ENCODE data around the gene ZBTB16. TPM values are rescaled to one million over a fixed set of nuclear protein-coding genes. Genes with fewer than 3 reads are reported as not detected.

ZBTB16 gene
- polyA plus RNA-seq, 3 donors = 4.1 to 12.3 (median 8.3) TPM

GRCh38 chr11:114057147-114057546, 2.4 kb upstream of the ZBTB16 start:
- DNase-seq = no peak
- H3K36me3 ChIP-seq (replicated peaks in 1 of 2; ENCODE audit: control insufficient read depth in 1 of 2, insufficient read depth in 2 of 2, low read length in 2 of 2) = no peaks in the 10 kb centered on the region
- Mint-ChIP-seq H3K4me1 (peaks cover 19% of the 10 kb centered on the region), H3K27ac (no peak overlapping the region), H3K36me3 (no peaks in the 10 kb centered on the region), H3K27me3 (ENCODE audit: low read depth in 3 of 3) (peaks cover 22 to 49% (median 44%) of the 10 kb centered on the region in 3 donors), H3K4me3 (peak overlapping the region in 1 of 2 donors; percentile 78), H3K9me3 (peaks cover 0 to 14% (median 0%) of the 10 kb centered on the region in 7 donors)
- peaks cover 5% of the 10 kb centered on the region for H3K79me2 ChIP-seq (ENCODE audit: insufficient read depth, low read length)
- H3K9me3 ChIP-seq (replicated peaks in 1 of 2; ENCODE audit: control insufficient read depth in 1 of 2, insufficient read depth in 1 of 2, low read length in 2 of 2) = no peaks in the 10 kb centered on the region
- H3K27ac ChIP-seq (ENCODE audit: low read depth in 1 of 2, low read length in 2 of 2) = no peak overlapping the region
- no peak for TF ChIP-seq CTCF (IDR thresholded peaks at IDR 0.05)
- H3K4me2 ChIP-seq (replicated peaks; ENCODE audit: extremely low read depth, low read length, poor library complexity, severe bottlenecking) = no peak overlapping the region
- intact Hi-C loops (cut with micrococcal nuclease) = no loop called here
- H4K20me1 ChIP-seq (ENCODE audit: insufficient read depth, low read length) = peaks cover 9% of the 10 kb centered on the region
- 0% methylated on average over 1 of the region's 7 CpGs for WGBS (ENCODE audit: insufficient coverage)
- peaks cover 18 to 19% of the 10 kb centered on the region in 2 donors for H3K4me1 ChIP-seq (ENCODE audit: control insufficient read depth in 1 of 2, insufficient read depth in 2 of 2, low read length in 2 of 2)
- H2AFZ ChIP-seq (ENCODE audit: insufficient read depth, low read depth, low read length, poor library complexity, severe bottlenecking) = no peak overlapping the region
- no peak overlapping the region for H3K4me3 ChIP-seq (replicated peaks in 1 of 3; ENCODE audit: low read depth in 2 of 3, low read length in 3 of 3)
- peaks cover 8 to 35% of the 10 kb centered on the region in 2 donors for H3K27me3 ChIP-seq (ENCODE audit: control insufficient read depth in 2 of 2, insufficient read depth in 2 of 2, low read length in 2 of 2)
- H3K9ac ChIP-seq (ENCODE audit: insufficient read depth, low read length, poor library complexity, severe bottlenecking) = no peak overlapping the region

- Mint-ChIP-seq H3K4me3 (peak overlapping the region in 1 of 2 donors; percentile 78), H3K36me3 (no peaks in the 10 kb centered on the region)
These were observed 1.9 kb upstream of the ZBTB16 start for GRCh38 chr11:114057605-114058004.

More at GRCh38 chr11:114057605-114058004, 1.9 kb upstream of the ZBTB16 start:
- Histone ChIP-seq H3K79me2 (ENCODE audit: insufficient read depth, low read length) (peaks cover 5% of the 10 kb centered on the region), H3K4me1 (ENCODE audit: control insufficient read depth in 1 of 2, insufficient read depth in 2 of 2, low read length in 2 of 2) (peaks cover 18 to 19% of the 10 kb centered on the region in 2 donors), H3K9me3 (replicated peaks in 1 of 2; ENCODE audit: control insufficient read depth in 1 of 2, insufficient read depth in 1 of 2, low read length in 2 of 2) (no peaks in the 10 kb centered on the region), H3K36me3 (replicated peaks in 1 of 2; ENCODE audit: control insufficient read depth in 1 of 2, insufficient read depth in 2 of 2, low read length in 2 of 2) (no peaks in the 10 kb centered on the region), H3K4me2 (replicated peaks; ENCODE audit: extremely low read depth, low read length, poor library complexity, severe bottlenecking) (no peak overlapping the region), H4K20me1 (ENCODE audit: insufficient read depth, low read length) (peaks cover 13% of the 10 kb centered on the region), H3K4me3 (replicated peaks in 1 of 3; ENCODE audit: low read depth in 2 of 3, low read length in 3 of 3) (no peak overlapping the region), H3K9ac (ENCODE audit: insufficient read depth, low read length, poor library complexity, severe bottlenecking) (no peak overlapping the region), H3K27ac (ENCODE audit: low read depth in 1 of 2, low read length in 2 of 2) (no peak overlapping the region), H2AFZ (ENCODE audit: insufficient read depth, low read depth, low read length, poor library complexity, severe bottlenecking) (no peak overlapping the region), H3K27me3 (ENCODE audit: control insufficient read depth in 2 of 2, insufficient read depth in 2 of 2, low read length in 2 of 2) (peaks cover 8 to 37% of the 10 kb centered on the region in 2 donors)
- H3K9me3 Mint-ChIP-seq = peaks cover 0 to 14% (median 0%) of the 10 kb centered on the region in 7 donors
- no peak for DNase-seq
- intact Hi-C loops (cut with micrococcal nuclease) = no loop called here
- no peak for TF ChIP-seq CTCF (IDR thresholded peaks at IDR 0.05)
- H3K27ac Mint-ChIP-seq = no peak overlapping the region
- no CpG with 5 or more reads among the region's 1 CpG for WGBS (ENCODE audit: insufficient coverage)
- peaks cover 23 to 53% (median 48%) of the 10 kb centered on the region in 3 donors for H3K27me3 Mint-ChIP-seq (ENCODE audit: low read depth in 3 of 3)
- peaks cover 19% of the 10 kb centered on the region for H3K4me1 Mint-ChIP-seq
